ENCODE results near the gene CBLN3.

DNA sequence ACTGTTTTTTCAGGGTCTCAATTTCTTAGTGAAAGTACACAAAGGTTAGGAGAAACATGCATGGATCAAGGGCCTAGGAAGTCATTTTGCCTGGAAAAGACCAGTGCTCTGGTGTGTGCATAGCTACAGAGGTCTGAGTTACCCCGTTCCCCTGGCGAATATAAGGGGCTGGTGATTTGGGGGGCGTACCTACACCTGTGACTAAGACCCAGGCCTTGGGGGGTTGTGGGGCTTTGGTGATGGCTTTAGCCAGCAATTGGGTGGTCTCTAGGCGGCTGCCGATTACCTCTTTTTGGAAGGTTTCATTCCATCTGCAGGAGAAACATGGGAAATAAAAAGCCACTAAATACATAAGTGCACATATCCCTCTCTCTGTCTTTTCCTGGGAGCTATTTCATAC is 12.0 kb upstream of the CBLN3 start:
- TF ChIP-seq, protein P1, sequence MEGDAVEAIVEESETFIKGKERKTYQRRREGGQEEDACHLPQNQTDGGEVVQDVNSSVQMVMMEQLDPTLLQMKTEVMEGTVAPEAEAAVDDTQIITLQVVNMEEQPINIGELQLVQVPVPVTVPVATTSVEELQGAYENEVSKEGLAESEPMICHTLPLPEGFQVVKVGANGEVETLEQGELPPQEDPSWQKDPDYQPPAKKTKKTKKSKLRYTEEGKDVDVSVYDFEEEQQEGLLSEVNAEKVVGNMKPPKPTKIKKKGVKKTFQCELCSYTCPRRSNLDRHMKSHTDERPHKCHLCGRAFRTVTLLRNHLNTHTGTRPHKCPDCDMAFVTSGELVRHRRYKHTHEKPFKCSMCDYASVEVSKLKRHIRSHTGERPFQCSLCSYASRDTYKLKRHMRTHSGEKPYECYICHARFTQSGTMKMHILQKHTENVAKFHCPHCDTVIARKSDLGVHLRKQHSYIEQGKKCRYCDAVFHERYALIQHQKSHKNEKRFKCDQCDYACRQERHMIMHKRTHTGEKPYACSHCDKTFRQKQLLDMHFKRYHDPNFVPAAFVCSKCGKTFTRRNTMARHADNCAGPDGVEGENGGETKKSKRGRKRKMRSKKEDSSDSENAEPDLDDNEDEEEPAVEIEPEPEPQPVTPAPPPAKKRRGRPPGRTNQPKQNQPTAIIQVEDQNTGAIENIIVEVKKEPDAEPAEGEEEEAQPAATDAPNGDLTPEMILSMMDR (IDR thresholded peaks at IDR 0.05) = no peak
- TF ChIP-seq POLR2A (IDR thresholded peaks at IDR 0.05) = no peak
